Duodenal mucosa (tissue), 2 donors: ENCODE results near the gene HTRA1.
A peak's percentile ranks its signal among the peaks of the same experiment; 100 is the strongest.

ENCODE experiments used
- H3K27ac ChIP-seq: one replicate; pipeline ENCODE4 v1.7.0; 2013; ENCODE audit warnings: low read depth, low read length
- H3K27me3 ChIP-seq, 2 donors: one replicate each; pipeline ENCODE4 v1.7.0; 2013; ENCODE audit warnings: low read length in 2 of 2, control low read depth in 1 of 2; ENCODE audit not compliant: insufficient read depth in 2 of 2, control insufficient read depth in 1 of 2
- H3K36me3 ChIP-seq, 2 donors: one replicate each; pipeline ENCODE4 v1.7.0; 2013; ENCODE audit warnings: low read length in 2 of 2, control low read depth in 1 of 2; ENCODE audit not compliant: insufficient read depth in 2 of 2, control insufficient read depth in 1 of 2
- H3K4me1 ChIP-seq, 2 donors: one replicate each; pipeline ENCODE4 v1.7.0; 2013; ENCODE audit warnings: low read length in 2 of 2, control low read depth in 1 of 2; ENCODE audit not compliant: insufficient read depth in 2 of 2, control insufficient read depth in 1 of 2
- H3K4me3 ChIP-seq, 2 donors: one replicate each; pipeline ENCODE4 v1.7.0; 2013; ENCODE audit warnings: low read length in 2 of 2, low read depth in 1 of 2
- H3K9ac ChIP-seq, 2 donors: one replicate each; pipeline ENCODE4 v1.7.0; 2013; ENCODE audit warnings: low read length in 2 of 2, low read depth in 1 of 2
- H3K9me3 ChIP-seq, 2 donors: one replicate each; pipeline ENCODE4 v1.7.0; 2013; ENCODE audit warnings: low read length in 2 of 2, control low read depth in 1 of 2; ENCODE audit not compliant: control insufficient read depth in 1 of 2

Gene HTRA1

GRCh38 chr10:122559228-122559627 is 97.9 kb downstream of the HTRA1 start:
- H3K9ac ChIP-seq: no peak overlapping the region
- H3K4me3 ChIP-seq: no peak overlapping the region
- H3K36me3 ChIP-seq: peaks cover 0 to 9% of the 10 kb centered on the region in 2 donors
- no peaks in the 10 kb centered on the region for H3K9me3 ChIP-seq
- H3K27ac ChIP-seq: no peak overlapping the region
- peaks cover 36 to 46% of the 10 kb centered on the region in 2 donors for H3K4me1 ChIP-seq
- H3K27me3 ChIP-seq: peaks cover 0 to 6% of the 10 kb centered on the region in 2 donors

- peaks cover 0 to 9% of the 10 kb centered on the region in 2 donors for H3K36me3 ChIP-seq
- H3K4me1 ChIP-seq: peaks cover 24 to 44% of the 10 kb centered on the region in 2 donors
- H3K27ac ChIP-seq: peak within 1 kb of the TSS; percentile 39
- H3K27me3 ChIP-seq: peaks cover 0 to 6% of the 10 kb centered on the region in 2 donors
- H3K9ac ChIP-seq: peak within 1 kb of the TSS; percentile 49 to 68
- no peaks in the 10 kb centered on the region for H3K9me3 ChIP-seq
- peak within 1 kb of the TSS; percentile 61 to 63 for H3K4me3 ChIP-seq
Measured at GRCh38 chr10:122560279-122560804, 99.0 kb downstream of the HTRA1 start, which contains the start of gene DMBT1. Gene DMBT1, plus strand, starts transcription at chr10:122560754. Its CDS starts 17 bp downstream, at chr10:122560771.

GRCh38 chr10:122561212-122561611 is 99.9 kb downstream of the HTRA1 start:
- H3K4me3 ChIP-seq: peak overlapping the region; percentile 61 to 63
- H3K9ac ChIP-seq: peak overlapping the region; percentile 49 to 68
- H3K27me3 ChIP-seq: peaks cover 0 to 6% of the 10 kb centered on the region in 2 donors
- no peaks in the 10 kb centered on the region for H3K9me3 ChIP-seq
- peaks cover 26 to 41% of the 10 kb centered on the region in 2 donors for H3K4me1 ChIP-seq
- H3K27ac ChIP-seq: no peak overlapping the region
- H3K36me3 ChIP-seq: peaks cover 0 to 15% of the 10 kb centered on the region in 2 donors

GRCh38 chr10:122561792-122562191 is 100.4 kb downstream of the HTRA1 start:
- peaks cover 26 to 40% of the 10 kb centered on the region in 2 donors for H3K4me1 ChIP-seq
- peaks cover 0 to 18% of the 10 kb centered on the region in 2 donors for H3K36me3 ChIP-seq
- H3K4me3 ChIP-seq: peak overlapping the region; percentile 61 to 63
- H3K27me3 ChIP-seq: peaks cover 0 to 6% of the 10 kb centered on the region in 2 donors
- H3K27ac ChIP-seq: peak overlapping the region; percentile 39
- H3K9ac ChIP-seq: peak overlapping the region; percentile 49 to 68
- no peaks in the 10 kb centered on the region for H3K9me3 ChIP-seq
